Loucy (cell line): ENCODE measurements around the gene MPHOSPH8.
"Not testable (repeated sequence)": the region's sequence is repeated elsewhere in the genome, so short reads cannot be mapped to it uniquely, and the experiment has no call there.

ENCODE experiments used
- EZH2phosphoT487 ChIP-seq: fragments of 200-600 bp; IDR thresholded peaks from 2 replicates; pipeline ENCODE4 v1.6.1; 2018; ENCODE audit warnings: antibody characterized with exemption, mild to moderate bottlenecking, moderate library complexity, borderline replicate concordance
- TF ChIP-seq, protein P1 (sequence below): fragments of 200-600 bp; sonication (generic); conservative IDR thresholded peaks from 2 replicates; pipeline ENCODE4 v1.5.1; 2014; ENCODE audit warnings: mild to moderate bottlenecking, antibody characterized with exemption, low read length

DNA sequence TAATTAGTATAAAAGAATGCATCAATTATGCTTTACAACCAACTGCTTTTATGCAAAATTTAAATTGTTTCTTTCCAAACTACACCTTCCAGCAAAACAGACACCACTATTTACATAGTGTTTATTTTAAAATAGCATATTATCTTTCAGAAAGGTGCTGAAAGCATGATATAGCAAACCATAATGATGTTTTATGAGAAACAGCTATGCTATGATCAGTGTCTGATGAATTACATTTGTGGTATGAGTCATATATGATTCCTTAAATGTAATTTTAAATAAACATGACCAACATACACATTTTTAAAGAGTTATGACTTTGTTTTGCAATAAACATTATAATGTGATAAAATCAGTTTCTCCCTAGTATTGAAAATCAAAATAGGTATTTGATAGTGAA, 68.2 kb downstream of the MPHOSPH8 start:
- not testable (repeated sequence) for TF ChIP-seq EZH2phosphoT487
- TF ChIP-seq, protein P1, sequence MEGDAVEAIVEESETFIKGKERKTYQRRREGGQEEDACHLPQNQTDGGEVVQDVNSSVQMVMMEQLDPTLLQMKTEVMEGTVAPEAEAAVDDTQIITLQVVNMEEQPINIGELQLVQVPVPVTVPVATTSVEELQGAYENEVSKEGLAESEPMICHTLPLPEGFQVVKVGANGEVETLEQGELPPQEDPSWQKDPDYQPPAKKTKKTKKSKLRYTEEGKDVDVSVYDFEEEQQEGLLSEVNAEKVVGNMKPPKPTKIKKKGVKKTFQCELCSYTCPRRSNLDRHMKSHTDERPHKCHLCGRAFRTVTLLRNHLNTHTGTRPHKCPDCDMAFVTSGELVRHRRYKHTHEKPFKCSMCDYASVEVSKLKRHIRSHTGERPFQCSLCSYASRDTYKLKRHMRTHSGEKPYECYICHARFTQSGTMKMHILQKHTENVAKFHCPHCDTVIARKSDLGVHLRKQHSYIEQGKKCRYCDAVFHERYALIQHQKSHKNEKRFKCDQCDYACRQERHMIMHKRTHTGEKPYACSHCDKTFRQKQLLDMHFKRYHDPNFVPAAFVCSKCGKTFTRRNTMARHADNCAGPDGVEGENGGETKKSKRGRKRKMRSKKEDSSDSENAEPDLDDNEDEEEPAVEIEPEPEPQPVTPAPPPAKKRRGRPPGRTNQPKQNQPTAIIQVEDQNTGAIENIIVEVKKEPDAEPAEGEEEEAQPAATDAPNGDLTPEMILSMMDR: not testable (repeated sequence)
